ENCODE measurements around the gene TBC1D21. TPM values are rescaled to one million over a fixed set of nuclear protein-coding genes. Genes with fewer than 3 reads are reported as not detected.

Gene TBC1D21
- total RNA-seq, 1 donor from 2014 or later: not detected

GRCh38 chr15:73901126-73901810 is 27.9 kb downstream of the TBC1D21 start:
- no peak for TF ChIP-seq CTCF (IDR thresholded peaks at IDR 0.05; ENCODE audit: unreplicated experiment)
- H3K36me3 Mint-ChIP-seq (ENCODE audit: insufficient read depth): no peaks in the 10 kb centered on the region
- H3K27me3 Mint-ChIP-seq: peaks cover 13% of the 10 kb centered on the region
- no peak overlapping the region for H3K27ac Mint-ChIP-seq
- no peak for DNase-seq (ENCODE audit: low spot score, unreplicated experiment)
- H3K9me3 Mint-ChIP-seq (ENCODE audit: low read depth): no peaks in the 10 kb centered on the region
- H3K4me1 Mint-ChIP-seq (ENCODE audit: low read depth): no peaks in the 10 kb centered on the region
- H3K4me3 Mint-ChIP-seq (ENCODE audit: low read depth): no peak overlapping the region

- TF ChIP-seq CTCF (IDR thresholded peaks at IDR 0.05; ENCODE audit: unreplicated experiment): no peak
- H3K4me3 Mint-ChIP-seq (ENCODE audit: low read depth): no peak overlapping the region
- no peak for DNase-seq (ENCODE audit: low spot score, unreplicated experiment)
- no peaks in the 10 kb centered on the region for H3K36me3 Mint-ChIP-seq (ENCODE audit: insufficient read depth)
- no peaks in the 10 kb centered on the region for H3K9me3 Mint-ChIP-seq (ENCODE audit: low read depth)
- no peaks in the 10 kb centered on the region for H3K4me1 Mint-ChIP-seq (ENCODE audit: low read depth)
- peaks cover 19% of the 10 kb centered on the region for H3K27me3 Mint-ChIP-seq
- H3K27ac Mint-ChIP-seq: no peak overlapping the region
Observed at GRCh38 chr15:73902121-73903020, 29.0 kb downstream of the TBC1D21 start.

GRCh38 chr15:73904026-73904815 is 30.9 kb downstream of the TBC1D21 start:
- TF ChIP-seq CTCF (IDR thresholded peaks at IDR 0.05; ENCODE audit: unreplicated experiment): no peak

GRCh38 chr15:73905225-73905827 is 32.0 kb downstream of the TBC1D21 start:
- no peak for DNase-seq (ENCODE audit: low spot score, unreplicated experiment)
- Mint-ChIP-seq H3K27me3 (peaks cover 22% of the 10 kb centered on the region), H3K36me3 (ENCODE audit: insufficient read depth) (no peaks in the 10 kb centered on the region), H3K4me1 (ENCODE audit: low read depth) (no peaks in the 10 kb centered on the region), H3K4me3 (ENCODE audit: low read depth) (no peak overlapping the region), H3K27ac (no peak overlapping the region), H3K9me3 (ENCODE audit: low read depth) (no peaks in the 10 kb centered on the region)
- TF ChIP-seq CTCF (IDR thresholded peaks at IDR 0.05; ENCODE audit: unreplicated experiment): no peak

More at GRCh38 chr15:73904026-73904815, 30.9 kb downstream of the TBC1D21 start:
- Mint-ChIP-seq H3K27ac (no peak overlapping the region), H3K9me3 (ENCODE audit: low read depth) (no peaks in the 10 kb centered on the region), H3K4me1 (ENCODE audit: low read depth) (no peaks in the 10 kb centered on the region), H3K36me3 (ENCODE audit: insufficient read depth) (no peaks in the 10 kb centered on the region), H3K27me3 (peaks cover 22% of the 10 kb centered on the region), H3K4me3 (ENCODE audit: low read depth) (no peak overlapping the region)
- DNase-seq (ENCODE audit: low spot score, unreplicated experiment): no peak

All from progenitor cell of endocrine pancreas (in vitro differentiated cells).